OCI-M1 (cell line): ENCODE measurements around the gene CDCA5.
"Not testable (repeated sequence)": the region's sequence is repeated elsewhere in the genome, so short reads cannot be mapped to it uniquely, and the experiment has no call there.

Experiments used
- DNase-seq: peaks from one replicate; lab custom pipeline; 2025; lab: John Stamatoyannopoulos, UW

Gene CDCA5

DNA sequence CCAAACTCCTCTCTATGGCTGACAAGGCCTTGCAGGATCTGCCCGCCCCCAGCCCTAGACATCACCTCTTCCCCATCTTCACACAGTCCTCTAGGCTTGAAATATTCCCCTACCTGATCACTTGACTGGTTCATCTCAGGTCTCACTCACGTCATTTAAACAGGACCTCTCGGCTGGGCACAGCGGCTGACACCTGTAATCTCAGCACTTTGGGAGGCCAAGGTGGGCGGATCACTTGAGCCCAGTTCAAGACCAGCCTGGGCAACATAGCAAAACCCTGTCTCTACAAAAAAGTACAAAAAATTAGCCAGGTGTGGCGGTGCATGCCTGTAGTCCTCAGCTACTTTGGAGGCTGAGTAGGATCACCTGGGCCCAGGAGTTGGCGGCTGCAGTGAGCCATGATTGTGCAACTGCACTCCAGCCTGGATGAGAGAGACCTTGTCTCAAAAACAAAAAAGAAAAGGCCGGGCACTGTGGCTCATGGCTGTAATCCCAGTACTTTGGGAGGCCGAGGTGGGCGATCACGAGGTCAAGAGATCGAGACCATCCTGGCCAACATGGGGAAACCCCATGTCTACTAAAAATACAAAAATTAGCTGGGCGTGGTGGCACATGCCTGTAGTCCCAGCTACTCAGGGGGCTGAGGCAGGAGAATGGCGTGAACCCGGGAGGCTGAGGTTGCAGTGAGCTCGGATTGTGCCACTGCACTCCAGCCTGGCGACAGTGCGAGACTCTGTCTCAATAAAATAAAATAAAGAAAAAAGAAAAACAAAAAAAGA lies 35.2 kb upstream of the CDCA5 start:
- not testable (repeated sequence) for DNase-seq

DNA sequence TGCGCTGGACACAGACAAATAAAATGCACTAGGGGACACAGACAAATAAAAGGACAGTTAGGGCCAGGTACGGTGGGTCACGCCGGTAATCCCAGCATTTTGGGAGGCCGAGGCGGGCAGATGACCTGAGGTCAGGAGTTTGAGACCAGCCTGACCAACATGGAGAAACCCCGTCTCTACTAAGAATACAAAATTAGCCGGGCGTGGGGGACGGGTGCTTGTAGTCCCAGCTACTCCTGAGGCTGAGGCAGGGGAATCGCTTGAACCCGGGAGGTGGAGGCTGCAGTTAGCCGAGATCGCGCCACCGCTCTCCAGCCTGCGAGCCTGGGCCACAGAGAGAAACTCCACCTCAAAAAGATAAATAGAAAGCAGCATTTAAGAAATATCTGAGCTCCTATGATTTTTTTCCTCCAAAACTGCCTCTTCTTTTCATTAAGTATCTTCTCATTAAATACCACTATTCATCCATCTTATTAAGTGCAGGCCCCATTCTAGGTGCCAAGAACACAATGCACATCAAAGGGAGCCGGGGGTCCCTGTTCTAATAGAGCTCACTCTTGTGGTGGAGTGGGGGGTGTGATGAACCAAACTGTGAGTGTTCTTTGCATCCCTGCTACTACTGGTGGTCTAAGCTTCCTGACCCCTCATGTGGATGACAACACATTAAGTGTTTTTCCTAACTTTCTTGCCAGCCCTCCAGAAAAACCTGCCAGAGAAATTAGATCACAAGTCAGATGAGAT lies 34.4 kb upstream of the CDCA5 start:
- no peak for DNase-seq

GRCh38 chr11:65117206-65118096 lies 33.6 kb upstream of the CDCA5 start, which contains the start of gene ZNHIT2:
Gene ZNHIT2 (minus strand): TSS chr11:65117701. CDS start chr11:65117653, 48 bp downstream.
- peak; percentile 99 for DNase-seq

GRCh38 chr11:65116370-65117205 lies 32.7 kb upstream of the CDCA5 start:
- DNase-seq: no peak

DNA sequence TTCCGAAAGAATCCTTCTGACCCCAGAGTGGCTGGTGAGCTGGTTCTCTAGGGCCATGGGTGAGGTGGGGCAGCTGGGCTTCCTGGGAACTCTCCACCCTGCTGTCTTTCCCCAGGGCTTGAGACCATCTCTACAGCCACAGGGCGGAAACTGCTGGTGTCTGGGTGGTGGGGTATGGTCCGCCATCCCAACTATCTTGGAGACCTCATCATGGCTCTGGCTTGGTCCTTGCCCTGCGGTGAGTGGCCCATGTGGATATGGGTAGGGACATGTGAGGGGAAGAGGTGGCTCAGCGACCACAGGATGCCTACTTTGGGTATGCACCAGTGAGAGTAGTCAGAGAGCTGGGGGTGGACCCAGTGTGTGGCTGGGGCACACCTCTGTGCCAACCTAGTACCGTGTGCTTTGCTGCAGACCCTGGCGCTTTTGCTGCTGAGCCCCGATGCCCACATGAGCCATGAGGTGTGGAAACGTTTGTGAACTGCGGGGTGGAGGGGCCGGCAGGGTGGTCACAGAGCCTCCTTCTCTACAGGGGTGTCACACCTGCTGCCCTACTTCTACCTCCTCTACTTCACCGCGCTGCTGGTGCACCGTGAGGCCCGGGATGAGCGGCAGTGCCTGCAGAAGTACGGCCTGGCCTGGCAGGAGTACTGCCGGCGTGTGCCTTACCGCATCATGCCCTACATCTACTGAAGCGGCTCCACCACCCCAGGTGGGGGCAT lies 31.7 kb upstream of the CDCA5 start:
- no peak for DNase-seq

- DNase-seq: no peak
Measured at GRCh38 chr11:65114538-65115171, 30.8 kb upstream of the CDCA5 start.

DNA sequence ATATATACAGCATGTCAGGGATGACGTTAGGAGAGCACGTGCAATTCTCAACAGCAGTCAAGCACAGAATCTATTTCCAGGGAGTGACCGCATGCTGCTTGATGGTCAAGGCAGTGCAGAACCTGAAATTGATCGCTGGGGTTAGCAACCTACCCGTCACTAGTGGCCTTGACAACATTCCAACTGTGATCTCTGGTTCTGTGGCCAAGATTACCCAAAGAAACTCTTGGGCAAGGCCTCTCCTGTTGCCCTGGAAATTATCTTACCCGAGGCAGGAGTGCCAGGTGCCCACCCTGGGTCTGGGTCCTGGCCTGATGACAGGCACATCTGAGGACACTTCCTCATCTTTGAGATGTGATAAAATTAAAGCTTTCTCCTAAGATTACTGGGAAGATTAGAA lies 30.0 kb upstream of the CDCA5 start:
- DNase-seq: no peak

DNA sequence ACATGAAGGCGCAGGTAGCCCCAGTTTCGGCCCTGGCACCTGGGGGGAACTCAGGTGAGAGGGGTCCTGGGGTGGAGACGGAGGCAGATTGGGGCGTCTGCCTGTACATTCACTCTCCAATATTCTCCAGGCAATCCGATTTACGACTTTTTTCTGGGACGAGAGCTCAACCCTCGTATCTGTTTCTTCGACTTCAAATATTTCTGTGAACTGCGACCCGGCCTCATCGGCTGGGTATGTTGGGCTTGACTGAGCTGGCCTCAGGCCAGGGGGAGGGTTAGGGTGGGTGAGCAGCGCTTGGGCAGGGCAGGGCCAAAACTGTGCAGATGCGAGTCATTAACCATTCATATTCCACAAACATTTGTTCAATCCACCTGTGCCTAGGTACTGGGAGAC lies 29.5 kb upstream of the CDCA5 start:
- DNase-seq: no peak

DNA sequence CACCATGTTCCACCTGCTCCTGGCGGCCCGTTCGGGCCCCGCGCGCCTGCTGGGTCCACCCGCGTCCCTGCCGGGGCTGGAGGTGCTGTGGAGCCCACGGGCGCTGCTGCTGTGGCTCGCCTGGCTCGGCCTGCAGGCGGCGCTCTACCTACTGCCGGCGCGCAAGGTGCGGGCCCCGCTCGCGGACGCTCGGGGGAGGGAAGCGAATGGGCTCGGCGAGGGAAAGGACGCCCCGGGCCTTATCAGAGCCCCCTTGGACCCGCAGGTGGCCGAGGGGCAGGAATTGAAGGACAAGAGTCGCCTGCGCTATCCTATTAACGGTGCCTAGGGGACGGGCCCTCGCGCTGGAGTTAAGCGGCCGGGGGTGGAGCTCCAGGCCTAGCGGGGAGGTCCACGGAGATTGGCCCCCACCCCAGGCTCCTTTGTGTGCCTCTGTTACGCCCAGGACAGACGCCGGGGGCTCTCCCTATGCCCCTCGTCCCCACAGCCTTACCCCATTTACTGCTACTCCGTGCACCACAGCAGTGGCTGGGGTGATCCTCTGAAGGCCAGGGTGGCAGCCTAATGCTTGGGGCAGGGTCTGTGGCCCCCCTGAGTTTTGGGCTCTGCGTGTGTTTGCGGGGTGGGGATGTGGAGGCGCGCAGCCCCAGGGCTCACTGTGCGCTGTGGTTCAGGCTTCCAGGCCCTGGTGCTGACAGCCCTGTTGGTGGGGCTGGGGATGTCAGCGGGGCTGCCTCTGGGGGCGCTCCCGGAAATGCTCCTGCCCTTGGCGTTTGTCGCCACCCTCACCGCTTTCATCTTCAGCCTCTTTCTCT lies 28.9 kb upstream of the CDCA5 start:
- DNase-seq: peak; percentile 84

DNA sequence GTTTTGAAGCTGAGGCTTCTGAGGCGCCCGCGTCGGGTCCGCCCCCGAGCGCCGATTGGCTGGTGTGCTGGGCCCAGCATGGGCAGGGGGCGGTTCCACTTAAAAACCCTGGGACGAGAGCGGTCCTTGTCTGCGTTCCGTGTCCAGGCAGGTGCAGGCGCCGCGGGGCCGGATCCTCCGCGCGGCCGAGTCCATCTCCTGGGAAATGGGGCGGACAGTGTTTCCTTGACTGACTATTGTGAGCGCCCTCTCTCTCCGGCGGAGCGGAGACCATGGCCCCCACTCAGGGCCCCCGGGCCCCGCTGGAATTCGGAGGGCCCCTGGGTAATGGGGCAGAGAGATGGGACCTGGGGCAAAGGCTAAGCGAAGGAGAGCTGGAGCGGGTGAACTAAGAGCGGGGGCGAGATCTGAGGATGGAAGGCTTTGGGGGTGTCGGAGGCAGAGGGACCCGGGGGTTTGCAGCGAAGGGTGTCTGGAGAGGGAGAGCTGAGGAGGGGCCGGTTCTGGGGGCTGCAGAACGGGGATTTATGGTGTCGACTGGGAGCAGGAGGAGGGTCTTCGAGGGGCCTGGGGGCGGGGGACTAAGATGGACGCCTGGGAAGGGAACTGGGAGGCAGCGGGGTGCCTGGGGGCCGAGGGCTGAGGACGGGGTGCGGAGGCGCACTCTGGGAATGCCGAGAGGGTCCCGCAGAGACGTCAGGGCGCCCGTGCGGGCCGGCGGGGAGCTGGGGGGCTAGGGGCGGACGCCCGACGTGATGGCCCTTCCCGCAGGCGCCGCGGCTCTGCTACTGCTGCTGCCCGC lies 28.1 kb upstream of the CDCA5 start, which contains the start of gene TM7SF2:
Gene TM7SF2 (plus strand): TSS at position 129 of the 802 bp plus-strand sequence. CDS start 144 bp downstream, at position 273.
- DNase-seq: peak; percentile 98

DNA sequence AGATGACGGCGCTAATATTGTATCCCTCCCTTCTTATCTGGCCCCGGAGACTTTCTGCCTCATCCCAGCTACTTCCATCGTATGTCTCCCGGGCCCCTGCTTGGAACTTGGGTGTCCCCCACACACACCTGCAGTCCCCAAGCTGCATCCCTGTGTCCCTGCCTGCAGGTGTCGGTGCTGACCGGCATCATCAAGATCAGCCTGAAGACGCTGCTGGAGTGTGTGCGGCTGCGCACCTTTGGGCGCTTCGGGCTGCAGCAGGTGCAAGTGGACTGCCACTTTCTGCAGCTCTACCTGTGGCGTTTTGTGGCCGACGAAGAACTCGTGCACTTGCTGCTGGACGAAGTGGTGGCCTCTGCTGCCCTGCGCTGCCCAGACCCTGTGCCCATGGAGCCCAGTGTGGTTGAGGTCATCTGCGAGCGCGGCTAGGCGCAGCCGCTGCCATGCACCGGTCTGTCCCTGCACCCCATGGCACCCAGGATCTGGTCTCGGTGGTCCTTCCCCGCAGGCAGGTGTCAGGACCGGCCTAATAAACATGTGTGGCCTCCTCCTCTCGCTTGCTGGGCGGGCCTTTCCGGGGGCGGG lies 27.4 kb upstream of the CDCA5 start:
- no peak for DNase-seq

GRCh38 chr11:65110354-65110861 lies 26.6 kb upstream of the CDCA5 start:
- DNase-seq: peak; percentile 93

DNA sequence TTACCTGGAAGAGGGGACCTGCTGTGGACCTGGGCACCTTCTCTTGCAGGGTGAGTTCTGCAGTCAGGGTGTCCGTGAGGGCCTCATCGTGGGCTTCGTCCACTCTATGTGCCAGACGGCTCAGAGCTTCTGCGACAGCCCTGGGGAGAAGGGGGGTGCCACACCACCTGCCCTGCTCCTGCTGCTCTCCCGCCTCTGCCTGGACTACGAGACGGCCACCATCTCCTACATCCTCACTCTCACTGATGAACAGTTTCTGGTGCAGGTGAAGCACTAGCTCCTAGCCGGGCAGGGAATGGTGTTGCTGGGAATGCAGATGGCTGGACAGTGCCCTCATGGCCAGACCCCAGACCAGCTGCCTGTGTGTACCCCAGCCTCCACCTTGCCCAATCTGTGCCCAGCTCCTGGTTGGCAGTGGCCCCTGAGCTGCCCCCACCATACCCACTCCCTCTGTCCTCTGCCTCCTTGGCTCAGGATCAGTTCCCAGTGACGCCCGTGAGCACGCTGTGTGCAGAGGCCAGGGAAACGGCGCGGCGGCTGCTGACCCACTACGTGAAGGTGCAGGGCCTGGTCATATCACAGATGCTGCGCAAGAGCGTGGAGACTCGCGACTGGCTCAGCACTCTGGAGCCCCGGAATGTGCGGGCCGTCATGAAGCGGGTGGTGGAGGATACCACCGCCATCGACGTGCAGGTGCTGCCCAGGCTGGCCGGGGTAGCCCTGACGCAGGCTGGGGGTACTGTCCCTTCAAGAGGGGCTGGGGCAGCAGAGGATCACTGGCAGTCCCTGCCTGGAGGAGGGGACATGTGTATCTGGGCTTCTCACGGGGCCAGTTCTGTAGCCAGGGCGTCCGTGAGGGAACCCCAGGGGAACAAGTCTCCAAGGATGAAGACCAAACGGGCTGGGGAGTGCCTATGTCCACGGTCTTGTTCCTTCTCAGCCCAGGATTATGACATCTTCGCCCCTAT lies 25.7 kb upstream of the CDCA5 start:
- no peak for DNase-seq

DNA sequence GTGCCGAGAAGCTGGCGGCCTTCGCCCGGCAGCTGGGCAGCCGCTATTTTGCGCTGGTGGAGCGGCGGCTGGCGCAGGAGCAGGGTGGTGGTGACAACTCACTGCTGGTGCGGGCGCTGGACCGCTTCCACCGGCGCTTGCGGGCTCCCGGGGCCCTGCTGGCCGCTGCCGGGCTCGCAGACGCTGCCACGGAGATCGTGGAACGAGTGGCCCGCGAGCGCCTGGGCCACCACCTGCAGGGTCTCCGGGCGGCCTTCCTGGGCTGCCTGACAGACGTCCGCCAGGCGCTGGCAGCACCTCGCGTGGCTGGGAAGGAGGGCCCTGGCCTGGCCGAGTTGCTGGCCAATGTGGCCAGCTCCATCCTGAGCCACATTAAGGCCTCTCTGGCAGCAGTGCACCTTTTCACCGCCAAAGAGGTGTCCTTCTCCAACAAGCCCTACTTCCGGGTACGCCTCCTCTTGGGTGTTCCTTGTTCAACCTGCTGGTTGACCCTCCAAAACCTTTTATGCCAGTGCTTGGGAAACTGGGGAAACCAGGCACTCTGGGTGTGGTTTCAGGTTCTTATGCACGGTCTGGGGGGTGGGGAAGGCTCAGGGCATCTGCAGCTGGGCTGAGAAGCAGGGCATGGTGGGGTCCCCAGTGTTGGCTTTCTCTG lies 24.8 kb upstream of the CDCA5 start:
- DNase-seq: no peak

DNA sequence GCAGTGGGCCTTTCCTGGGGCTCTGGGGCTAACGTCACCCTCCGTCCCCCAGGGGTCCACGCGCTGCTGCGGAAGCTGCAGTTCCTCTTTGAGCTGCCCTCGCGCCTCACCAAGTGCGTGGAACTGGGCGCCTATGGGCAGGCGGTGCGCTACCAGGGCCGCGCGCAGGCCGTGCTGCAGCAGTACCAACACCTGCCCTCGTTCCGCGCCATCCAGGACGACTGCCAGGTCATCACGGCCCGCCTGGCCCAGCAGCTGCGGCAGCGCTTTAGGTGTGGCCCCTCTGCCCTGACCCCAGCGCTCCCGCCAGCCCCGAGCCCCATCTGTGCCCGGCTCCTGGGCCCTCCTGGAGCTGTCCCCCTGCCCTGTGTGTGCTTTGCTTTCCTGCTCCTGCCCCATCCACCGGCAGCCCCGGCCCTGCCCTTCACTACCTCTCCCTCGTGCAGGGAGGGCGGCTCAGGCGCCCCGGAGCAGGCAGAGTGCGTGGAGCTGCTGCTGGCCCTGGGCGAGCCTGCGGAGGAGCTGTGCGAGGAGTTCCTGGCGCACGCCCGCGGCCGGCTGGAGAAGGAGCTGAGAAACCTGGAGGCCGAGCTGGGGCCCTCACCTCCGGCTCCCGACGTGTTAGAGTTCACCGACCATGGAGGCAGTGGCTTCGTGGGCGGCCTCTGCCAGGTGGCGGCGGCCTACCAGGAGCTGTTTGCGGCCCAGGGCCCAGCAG lies 24.1 kb upstream of the CDCA5 start:
- DNase-seq: no peak
